Cardiac muscle cell (in vitro differentiated cells and primary cell): ENCODE measurements around the gene METTL6. TPM values are rescaled to one million over a fixed set of nuclear protein-coding genes. Genes with fewer than 3 reads are reported as not detected.
A peak's percentile ranks its signal among the peaks of the same experiment; 100 is the strongest.
"Not testable (repeated sequence)": the region's sequence is repeated elsewhere in the genome, so short reads cannot be mapped to it uniquely, and the experiment has no call there.

Experiments used
- DNase-seq, 2 donors: peaks; one replicate each; pipeline versions ENCODE4 v3.0.0 to v3.0.0-alpha.2; 2010 to 2017; ENCODE audit warnings: low read depth in 1 of 2, low spot score in 1 of 2
- H3K27ac ChIP-seq: fragments of 200-600 bp; sonication (generic); 2 replicates; pipeline ENCODE4 v1.5.1; 2016
- H3K27me3 ChIP-seq: fragments of 200-600 bp; sonication (generic); 2 replicates; pipeline ENCODE4 v1.6.0; 2016; ENCODE audit warnings: control low read depth
- H3K36me3 ChIP-seq: fragments of 200-600 bp; sonication (generic); 2 replicates; pipeline ENCODE4 v1.5.1; 2016; ENCODE audit warnings: control low read depth
- H3K4me1 ChIP-seq: fragments of 200-600 bp; sonication (generic); 2 replicates; pipeline ENCODE4 v1.8.1; 2017; ENCODE audit warnings: low read depth, mild to moderate bottlenecking, mixed run types
- H3K4me3 ChIP-seq: fragments of 200-600 bp; sonication (generic); 2 replicates; pipeline ENCODE4 v1.5.1; 2016; ENCODE audit warnings: mild to moderate bottlenecking
- H3K9me3 ChIP-seq: fragments of 200-600 bp; sonication (generic); 2 replicates; pipeline ENCODE4 v1.5.1; 2017; ENCODE audit warnings: low read depth, mild to moderate bottlenecking, control low read depth
- polyA plus RNA-seq: library from polyadenylated mRNA; unstranded; fragments of >200 nt; fragmentation: Nextera tagmentation; extraction: Ambion mirVana; gene quantifications from 2 replicates; pipeline ENCODE4 v1.2.1, GENCODE V29; 2016
- total RNA-seq: library from RNA; depleted of rRNA; stranded (reverse); fragments of >200 nt; gene quantifications from 2 replicates; pipeline ENCODE4 v1.2.3, GENCODE V29; 2016
- TF ChIP-seq, protein P1 (sequence below): IDR thresholded peaks from 2 replicates; pipeline ENCODE4 v1.5.1; 2012; ENCODE audit warnings: low read depth, mild to moderate bottlenecking, low read length

METTL6 gene
- total and polyA plus RNA-seq, 2 experiments from 2014 or later: 19.7 to 21.1 TPM

- Histone ChIP-seq H3K9me3 (no peaks in the 10 kb centered on the region), H3K27ac (no peak overlapping the region), H3K27me3 (no peaks in the 10 kb centered on the region), H3K4me1 (no peaks in the 10 kb centered on the region), H3K36me3 (no peaks in the 10 kb centered on the region), H3K4me3 (no peak overlapping the region)
- TF ChIP-seq, protein P1, sequence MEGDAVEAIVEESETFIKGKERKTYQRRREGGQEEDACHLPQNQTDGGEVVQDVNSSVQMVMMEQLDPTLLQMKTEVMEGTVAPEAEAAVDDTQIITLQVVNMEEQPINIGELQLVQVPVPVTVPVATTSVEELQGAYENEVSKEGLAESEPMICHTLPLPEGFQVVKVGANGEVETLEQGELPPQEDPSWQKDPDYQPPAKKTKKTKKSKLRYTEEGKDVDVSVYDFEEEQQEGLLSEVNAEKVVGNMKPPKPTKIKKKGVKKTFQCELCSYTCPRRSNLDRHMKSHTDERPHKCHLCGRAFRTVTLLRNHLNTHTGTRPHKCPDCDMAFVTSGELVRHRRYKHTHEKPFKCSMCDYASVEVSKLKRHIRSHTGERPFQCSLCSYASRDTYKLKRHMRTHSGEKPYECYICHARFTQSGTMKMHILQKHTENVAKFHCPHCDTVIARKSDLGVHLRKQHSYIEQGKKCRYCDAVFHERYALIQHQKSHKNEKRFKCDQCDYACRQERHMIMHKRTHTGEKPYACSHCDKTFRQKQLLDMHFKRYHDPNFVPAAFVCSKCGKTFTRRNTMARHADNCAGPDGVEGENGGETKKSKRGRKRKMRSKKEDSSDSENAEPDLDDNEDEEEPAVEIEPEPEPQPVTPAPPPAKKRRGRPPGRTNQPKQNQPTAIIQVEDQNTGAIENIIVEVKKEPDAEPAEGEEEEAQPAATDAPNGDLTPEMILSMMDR: no peak
- DNase-seq: no peak
Observed at GRCh38 chr3:15372918-15373317, 54.4 kb downstream of the METTL6 start.

DNA sequence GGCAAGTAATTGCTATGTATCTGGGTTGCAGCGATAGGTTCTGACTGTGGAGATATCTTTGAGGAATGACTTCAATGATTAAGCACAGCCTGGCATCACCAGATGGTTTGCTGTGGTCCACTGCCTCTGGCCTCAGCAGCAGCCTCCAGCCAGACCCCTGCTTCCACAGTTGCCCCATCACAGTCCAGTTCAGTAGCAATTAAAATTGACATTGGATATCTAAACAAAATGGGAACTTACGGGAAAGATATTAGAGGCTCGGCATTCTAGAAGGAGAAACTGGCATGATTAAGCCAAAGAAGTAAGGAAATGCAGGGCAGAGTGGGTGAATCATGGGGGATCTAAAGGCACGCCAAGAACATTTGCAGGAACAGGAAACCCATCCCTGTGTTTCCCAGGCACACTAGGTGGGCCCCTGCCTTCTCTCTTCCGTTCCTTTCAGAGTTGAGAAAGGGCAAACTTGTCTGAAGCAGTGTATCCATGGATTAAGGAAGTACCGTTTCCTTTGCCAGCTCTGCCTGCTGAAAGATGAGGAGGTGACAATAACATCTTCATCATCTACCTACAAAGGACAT is 58.7 kb downstream of the METTL6 start:
- H3K4me1 ChIP-seq: no peaks in the 10 kb centered on the region
- peak in 1 of 2 donors; percentile 13 for DNase-seq
- H3K9me3 ChIP-seq: no peaks in the 10 kb centered on the region
- no peak overlapping the region for H3K27ac ChIP-seq
- H3K27me3 ChIP-seq: no peaks in the 10 kb centered on the region
- no peak overlapping the region for H3K4me3 ChIP-seq
- no peaks in the 10 kb centered on the region for H3K36me3 ChIP-seq
- TF ChIP-seq, protein P1: no peak

DNA sequence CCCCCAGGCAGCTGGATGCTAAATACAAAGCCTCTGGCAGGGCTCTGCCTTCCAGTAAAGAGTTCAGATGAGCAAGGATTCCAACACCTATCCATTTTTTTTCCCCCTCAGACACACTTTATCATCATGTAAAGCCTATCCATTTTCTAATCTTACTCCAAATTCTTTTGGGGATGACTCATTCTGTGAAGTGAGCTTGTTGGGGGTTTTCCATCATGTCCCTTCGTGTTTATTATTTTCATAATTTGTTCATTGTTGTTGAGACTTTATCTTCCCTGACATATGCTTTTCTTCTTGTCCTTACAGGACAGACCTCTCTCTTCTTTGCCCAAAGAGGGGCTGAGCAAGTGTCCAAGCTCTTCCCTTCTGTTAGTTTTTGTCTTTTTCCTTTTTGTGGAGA is 60.3 kb downstream of the METTL6 start:
- Histone ChIP-seq H3K27me3 (no peaks in the 10 kb centered on the region), H3K4me1 (no peaks in the 10 kb centered on the region), H3K27ac (no peak overlapping the region), H3K36me3 (no peaks in the 10 kb centered on the region), H3K9me3 (no peaks in the 10 kb centered on the region), H3K4me3 (no peak overlapping the region)
- DNase-seq: peak in 1 of 2 donors; percentile 39
- TF ChIP-seq, protein P1: no peak

DNA sequence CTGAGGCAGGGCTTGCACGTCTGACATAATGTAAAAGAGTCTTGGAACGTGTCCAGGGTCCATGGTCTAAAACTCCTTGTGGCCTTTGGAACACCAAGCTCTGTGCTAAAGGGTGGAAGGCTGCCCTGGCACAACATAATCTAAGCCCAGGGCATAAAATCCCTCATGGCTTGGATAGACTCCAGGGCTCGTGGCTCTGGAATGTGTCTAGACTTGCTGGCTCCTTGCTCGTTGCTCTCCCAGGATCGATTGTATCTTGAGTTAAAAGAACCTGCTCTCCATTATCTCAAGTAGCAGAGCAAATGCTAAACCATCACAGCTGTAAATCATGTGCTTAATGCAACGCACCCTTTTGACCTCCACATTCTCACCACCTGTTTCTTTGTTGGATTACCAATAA is 63.3 kb downstream of the METTL6 start:
- not testable (repeated sequence) for H3K27me3 ChIP-seq, H3K36me3 ChIP-seq, H3K9me3 ChIP-seq, H3K4me3 ChIP-seq, H3K4me1 ChIP-seq, H3K27ac ChIP-seq
- DNase-seq: peak in 1 of 2 donors; percentile 29

DNA sequence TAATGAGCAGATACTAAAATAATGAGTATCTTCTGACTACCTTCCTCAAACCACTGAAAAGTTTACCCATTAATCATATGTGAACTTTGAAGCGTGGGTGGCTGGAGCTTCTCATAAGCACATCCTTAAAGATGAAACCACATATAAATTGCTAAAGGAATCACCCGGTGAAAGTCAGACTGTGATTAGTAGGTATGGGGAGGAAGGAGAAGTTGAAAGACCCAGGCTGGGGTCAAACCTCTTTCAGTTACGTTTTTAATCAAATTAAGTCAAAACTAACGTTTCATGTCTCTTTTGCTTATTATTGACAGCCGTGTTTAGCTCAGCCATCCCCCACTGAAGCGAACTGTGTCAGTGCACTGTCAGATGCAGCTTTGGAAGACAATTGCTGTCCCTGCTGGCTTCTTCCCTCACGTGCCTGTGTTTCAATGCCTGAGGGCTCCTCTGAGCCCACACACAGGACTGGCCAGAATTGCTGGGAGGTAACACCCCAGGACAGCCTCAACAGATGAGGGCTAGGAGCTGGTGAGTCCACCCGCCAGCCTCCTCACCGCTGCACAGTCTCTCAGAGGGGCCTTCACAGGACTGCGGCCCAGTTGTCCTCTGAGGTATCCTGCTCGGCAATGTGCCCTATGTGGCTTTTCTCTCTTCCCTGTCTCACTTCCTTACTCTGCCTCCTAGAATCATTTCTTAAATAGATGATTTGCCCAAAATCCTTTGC is 65.7 kb downstream of the METTL6 start:
- Histone ChIP-seq H3K9me3 (no peaks in the 10 kb centered on the region), H3K36me3 (no peaks in the 10 kb centered on the region), H3K4me3 (no peak overlapping the region), H3K4me1 (no peaks in the 10 kb centered on the region), H3K27ac (no peak overlapping the region), H3K27me3 (no peaks in the 10 kb centered on the region)
- TF ChIP-seq, protein P1: no peak
- DNase-seq: peak in 1 of 2 donors; percentile 17

GRCh38 chr3:15360788-15361493 is 66.4 kb downstream of the METTL6 start:
- DNase-seq: peak in 1 of 2 donors; percentile 25
- Histone ChIP-seq H3K36me3 (no peaks in the 10 kb centered on the region), H3K9me3 (no peaks in the 10 kb centered on the region), H3K4me3 (no peak overlapping the region), H3K27ac (no peak overlapping the region), H3K4me1 (no peaks in the 10 kb centered on the region), H3K27me3 (no peaks in the 10 kb centered on the region)
- TF ChIP-seq, protein P1: no peak
